22Rv1 (cell line): Measurements from ENCODE around the gene XRN1.

ENCODE experiments used
- ZFX ChIP-seq: fragments of 450-650 bp; IDR thresholded peaks from 2 replicates; pipeline ENCODE4 v1.6.1; 2017; ENCODE audit warnings: antibody characterized with exemption, borderline replicate concordance
- TF ChIP-seq, protein P1 (sequence below): fragments of 450-650 bp; IDR thresholded peaks from 2 replicates; pipeline ENCODE4 v1.5.1; 2017; ENCODE audit warnings: mild to moderate bottlenecking

DNA sequence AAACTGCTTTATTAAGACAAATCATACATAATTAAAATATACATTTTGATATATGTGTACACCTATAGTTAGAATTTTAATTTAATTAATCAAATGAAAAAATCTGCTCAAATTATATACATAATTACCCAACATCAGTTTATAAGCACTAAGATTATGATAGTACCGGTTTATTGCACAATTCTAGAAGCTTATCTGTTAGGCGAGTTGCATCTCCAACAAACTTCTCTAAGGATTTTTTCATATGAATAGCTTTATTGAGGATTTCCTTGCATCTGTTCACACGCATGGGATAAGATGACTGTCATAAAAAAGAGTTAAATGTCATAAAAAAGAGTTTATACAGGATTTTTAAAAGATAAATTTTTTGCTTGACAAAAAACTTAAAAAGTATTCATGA is 19.9 kb upstream of the XRN1 start:
- TF ChIP-seq ZFX: no peak
- TF ChIP-seq, protein P1, sequence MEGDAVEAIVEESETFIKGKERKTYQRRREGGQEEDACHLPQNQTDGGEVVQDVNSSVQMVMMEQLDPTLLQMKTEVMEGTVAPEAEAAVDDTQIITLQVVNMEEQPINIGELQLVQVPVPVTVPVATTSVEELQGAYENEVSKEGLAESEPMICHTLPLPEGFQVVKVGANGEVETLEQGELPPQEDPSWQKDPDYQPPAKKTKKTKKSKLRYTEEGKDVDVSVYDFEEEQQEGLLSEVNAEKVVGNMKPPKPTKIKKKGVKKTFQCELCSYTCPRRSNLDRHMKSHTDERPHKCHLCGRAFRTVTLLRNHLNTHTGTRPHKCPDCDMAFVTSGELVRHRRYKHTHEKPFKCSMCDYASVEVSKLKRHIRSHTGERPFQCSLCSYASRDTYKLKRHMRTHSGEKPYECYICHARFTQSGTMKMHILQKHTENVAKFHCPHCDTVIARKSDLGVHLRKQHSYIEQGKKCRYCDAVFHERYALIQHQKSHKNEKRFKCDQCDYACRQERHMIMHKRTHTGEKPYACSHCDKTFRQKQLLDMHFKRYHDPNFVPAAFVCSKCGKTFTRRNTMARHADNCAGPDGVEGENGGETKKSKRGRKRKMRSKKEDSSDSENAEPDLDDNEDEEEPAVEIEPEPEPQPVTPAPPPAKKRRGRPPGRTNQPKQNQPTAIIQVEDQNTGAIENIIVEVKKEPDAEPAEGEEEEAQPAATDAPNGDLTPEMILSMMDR: no peak
